Measurements from ENCODE around the gene TUBG1.
"Not testable (repeated sequence)": the region's sequence is repeated elsewhere in the genome, so short reads cannot be mapped to it uniquely, and the experiment has no call there.

TUBG1 gene

DNA sequence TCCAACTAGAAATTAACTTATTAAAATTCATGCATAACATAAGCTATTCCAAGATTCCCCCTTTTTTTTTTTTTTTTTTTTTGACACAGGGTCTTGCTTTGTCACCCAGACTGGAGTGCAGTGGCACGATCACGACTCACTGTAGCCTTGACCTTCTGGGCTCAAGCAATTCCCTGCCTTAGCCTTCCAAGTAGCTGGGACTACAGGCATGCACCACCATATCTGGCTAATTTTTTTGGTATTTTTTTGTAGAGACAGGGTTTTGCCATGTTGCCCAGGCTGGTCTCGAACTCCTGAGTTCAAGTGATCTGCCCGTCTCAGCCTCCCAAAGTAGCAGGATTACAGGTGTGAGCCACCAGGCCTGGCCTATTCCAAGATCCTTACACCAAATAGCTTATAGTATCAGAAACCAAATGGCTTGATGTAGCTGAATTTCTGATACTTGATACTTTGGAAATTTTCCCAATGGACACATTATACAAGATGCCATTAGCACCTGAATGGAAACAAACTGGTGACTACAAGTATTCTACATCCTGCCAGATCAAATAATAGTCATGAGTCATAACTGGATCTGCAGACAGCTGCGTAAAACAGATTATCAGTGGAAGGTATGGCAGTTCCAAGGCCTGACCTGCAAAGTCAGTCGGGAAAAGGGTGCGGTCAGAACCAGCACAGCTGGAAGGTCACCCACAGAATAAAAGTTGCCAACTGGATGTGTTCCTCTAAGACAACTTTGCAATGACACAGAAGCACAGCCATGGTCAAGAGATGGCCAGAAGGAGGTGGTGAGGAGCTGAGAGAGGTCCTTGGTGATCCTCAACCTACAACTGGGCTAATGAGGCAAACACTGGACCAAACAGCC, 14.5 kb downstream of the TUBG1 start:
- no peak for DNase-seq (ENCODE audit: low spot score)

DNA sequence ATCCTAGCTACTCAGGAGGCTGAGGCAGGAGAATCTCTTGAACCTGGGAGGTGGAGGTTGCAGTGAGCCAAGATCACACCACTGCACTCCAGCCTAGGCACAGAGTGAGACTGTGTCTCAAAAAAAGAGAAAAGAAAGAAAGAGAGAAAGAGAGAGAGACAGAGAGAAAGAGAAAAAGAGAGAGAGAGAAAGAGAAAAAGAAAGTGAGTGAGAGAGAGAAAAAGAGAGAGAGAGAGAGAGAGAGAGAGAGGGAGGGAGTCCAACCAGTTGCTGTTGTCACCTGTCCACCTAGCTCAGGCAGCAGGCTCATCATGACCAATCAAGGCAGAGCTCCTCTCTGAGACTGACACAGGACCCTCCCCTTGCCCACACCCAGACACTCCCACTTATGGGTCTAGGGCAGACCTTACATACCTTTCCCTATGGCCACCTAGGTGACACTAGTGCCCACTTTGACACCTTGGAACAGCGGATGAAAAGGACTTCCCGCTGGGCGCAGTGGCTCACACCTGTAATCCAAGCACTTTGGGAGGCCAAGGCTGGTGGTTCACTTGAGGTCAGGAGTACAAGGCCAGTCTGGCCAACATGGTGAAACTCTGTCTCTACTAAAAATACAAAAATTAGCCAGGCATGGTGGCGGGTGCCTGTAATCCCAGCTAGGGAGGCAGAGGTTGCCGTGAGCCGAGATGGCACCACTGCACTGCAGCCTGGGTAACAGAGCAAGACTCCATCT, 17.7 kb downstream of the TUBG1 start:
- DNase-seq (ENCODE audit: low spot score), result not testable (repeated sequence)

DNA sequence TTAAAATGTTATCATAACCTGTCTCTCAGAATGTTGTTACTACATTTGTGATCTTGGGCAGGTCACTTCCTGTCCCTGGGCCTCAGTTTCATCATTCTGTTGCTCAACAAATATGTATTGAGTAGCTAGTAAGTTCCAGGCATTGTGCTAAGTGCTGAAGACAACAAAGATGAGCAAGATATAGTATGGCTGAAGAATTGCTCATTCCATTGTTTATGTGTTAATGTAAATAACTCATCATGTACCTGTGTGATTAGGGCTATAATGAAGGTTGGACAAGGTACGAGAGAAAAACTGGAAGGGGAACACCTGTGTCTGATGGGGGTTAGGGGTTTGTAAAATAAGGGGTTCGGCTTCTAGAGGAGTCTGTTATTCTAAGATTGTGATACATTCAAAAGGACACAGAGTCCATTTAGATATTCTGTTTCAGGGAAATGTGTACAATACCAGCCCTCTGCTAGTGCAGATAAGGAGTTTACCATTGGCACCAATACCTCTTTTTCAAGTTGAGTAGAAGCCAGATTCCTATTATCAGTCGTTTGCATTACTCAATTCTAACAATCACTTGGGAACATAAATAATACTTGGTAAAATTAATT, 20.0 kb downstream of the TUBG1 start:
- DNase-seq (ENCODE audit: low spot score), result no peak

DNA sequence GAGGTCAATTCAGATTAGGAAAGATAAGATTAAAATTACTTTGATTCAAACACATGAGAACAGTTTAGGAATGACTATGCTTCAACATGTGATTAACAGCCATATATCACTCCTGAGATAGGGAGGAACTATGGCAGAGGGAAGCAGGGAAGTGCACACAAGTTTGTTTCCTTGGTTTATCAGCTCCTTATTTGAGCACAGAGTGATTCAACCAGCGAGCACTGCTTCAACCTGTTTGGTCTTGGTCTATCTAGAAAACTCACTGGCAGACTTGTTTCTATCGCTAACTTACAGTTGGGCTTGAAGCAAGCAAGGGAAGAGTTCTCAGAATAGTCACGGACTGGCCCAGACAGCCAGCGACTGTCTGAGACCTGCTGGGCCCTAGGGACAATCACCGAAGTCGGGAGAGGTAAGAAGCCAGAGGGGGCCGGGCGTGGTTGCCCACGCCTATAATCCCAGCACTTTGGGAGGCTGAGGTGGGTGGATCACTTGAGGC, 23.5 kb downstream of the TUBG1 start:
- DNase-seq (ENCODE audit: low spot score), result no peak

DNA sequence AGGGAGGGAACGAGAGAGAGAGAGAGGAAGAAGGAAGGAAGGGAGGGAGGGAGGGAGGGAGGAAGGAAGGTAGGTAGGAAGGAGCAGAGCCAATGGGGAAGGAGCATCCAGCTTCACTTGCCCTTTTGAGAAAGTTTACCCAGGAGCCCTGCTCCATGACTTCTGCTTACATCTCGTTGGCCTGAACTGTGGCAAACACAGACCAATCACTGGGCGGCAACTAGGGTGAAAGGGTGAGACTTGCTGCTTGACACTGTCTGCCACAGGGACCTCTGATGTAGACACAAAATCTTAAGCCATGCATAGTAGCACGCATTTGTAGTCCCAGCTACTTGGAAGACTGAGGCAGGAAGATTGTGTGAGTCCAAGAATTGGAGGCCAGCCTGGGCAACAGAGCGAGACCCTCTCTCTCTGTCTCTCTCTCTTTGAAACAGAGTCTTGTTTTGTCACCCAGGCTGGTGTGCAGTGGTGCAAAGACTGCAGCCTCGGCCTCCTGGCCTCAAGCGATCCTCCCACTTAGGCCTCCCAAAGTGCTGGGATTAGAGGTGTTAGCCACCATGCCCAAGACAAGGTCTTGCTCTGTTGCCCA, 30.1 kb downstream of the TUBG1 start:
- DNase-seq (ENCODE audit: low spot score), result no peak

DNA sequence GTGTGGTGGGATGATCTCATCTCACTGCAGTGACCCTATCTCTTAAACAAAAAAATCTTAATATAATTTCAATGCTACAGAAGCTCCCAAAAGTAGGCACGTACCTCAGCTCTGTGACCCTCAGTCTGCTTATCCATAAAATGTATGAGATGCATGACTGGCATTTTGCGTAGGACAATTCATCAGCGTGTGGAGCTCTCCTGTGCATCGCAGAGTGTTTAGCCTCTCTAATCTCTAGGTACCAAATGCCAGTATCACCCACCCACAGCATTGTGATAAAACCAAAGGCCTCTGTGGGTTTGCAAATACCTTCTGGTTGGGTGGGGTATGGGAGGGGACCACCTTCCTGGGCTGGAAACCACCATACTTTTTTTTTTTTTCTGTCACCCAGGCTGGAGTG, 30.6 kb downstream of the TUBG1 start:
- no peak for DNase-seq (ENCODE audit: low spot score)

DNA sequence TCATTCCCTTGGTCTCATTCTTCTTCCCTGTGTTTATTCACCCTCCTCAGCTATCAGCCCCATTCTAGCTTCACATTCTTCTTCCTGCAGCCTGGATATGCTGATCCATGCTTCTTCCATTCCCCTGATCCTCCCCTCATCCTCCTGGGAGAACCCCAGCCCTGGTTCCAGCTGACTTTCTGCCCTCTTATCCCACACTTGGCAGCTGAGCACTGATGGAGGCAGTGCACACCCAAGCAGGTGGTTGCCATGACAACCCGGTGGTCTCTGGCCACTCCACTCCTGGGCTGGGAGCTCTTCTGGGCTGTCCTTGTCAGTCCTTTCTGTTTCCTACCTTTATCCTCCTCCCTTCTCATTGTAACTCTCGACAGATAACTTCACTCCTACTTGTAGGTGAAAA, 32.9 kb downstream of the TUBG1 start:
- DNase-seq (ENCODE audit: low spot score), result no peak

DNA sequence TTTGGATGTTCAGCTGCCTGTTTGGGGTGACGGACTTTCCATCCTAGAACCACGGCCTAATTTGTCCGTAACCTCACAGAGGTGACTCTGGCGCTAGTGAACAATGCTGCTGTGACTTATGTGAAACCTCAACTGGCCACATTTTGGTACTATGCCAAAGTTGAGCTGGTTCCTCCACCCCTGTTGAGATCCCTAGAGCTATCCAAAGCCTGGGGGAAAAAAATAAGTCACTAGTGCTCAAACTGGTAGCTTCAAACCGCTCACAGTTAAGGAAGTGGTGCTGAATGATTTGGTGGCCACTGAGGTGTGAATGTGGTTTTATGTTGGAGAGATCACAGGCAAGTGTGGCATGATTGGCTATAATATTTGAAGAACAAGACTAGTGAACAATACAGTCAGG, 38.3 kb downstream of the TUBG1 start:
- DNase-seq (ENCODE audit: low spot score), result no peak

DNA sequence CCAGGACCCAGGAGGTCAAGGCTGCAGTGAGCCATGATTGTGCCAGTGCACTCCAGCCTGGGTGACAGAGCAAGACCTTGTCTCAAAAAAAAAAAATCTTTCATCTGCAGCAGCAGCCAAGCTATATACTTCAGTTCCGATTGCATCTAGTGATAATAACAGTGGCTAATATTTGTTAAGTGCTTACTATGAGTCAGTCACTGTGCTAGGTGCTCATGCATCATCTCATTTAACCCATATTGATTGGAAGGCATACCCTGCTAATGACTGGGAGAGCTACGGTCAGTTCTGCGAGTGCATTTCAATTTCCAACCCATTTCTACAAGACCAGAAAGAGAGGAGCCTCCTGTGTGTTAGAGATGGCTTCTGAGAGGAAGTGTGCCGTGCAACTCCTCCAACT, 41.9 kb downstream of the TUBG1 start:
- DNase-seq (ENCODE audit: low spot score), result no peak

DNA sequence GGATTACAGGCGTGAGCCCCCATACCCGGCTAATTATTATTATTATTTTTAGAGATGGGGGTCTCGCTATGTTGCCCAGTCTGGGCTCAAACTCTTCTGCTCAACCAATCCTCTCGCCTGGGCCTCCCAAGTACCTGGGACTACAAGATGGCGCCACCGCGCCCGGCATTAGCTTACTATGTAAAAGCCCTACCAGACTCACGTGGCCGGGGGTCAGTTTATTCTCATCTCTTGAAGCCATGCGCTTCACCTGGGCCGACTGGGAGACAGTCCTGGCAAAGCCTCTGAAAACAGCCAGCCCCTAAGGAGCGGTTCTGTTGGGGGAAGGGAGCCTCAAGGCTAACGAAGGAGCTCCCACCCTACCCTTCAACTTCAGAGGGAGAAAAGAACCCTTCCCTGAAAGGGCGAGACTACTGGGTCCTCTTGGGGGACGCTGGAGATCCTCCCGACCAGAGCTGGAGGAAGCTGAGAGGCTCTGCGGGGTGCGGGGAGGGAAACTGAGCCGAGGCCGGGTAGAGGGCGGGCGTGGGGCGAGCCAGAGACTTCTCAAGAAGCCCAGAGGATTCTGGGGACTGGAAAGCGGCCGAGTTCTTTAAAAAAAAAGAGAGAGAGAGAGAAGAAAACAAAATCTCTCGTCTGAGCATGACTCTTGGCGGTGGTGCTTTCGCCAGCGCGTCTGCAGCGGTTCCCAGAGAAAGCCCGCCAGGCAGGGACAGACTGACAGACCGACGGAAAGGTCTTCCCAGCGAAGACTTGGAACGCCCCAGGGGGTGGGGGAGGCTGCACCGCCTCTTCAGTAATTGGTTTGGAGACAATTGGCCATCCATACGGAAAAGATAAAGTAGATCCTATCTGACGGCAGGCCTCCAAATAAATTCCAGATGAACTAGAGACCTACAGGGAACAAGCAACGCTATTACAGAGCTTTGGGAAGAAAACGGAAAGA, 44.0 kb downstream of the TUBG1 start:
- peak; percentile 82 for DNase-seq (ENCODE audit: low spot score)

DNA sequence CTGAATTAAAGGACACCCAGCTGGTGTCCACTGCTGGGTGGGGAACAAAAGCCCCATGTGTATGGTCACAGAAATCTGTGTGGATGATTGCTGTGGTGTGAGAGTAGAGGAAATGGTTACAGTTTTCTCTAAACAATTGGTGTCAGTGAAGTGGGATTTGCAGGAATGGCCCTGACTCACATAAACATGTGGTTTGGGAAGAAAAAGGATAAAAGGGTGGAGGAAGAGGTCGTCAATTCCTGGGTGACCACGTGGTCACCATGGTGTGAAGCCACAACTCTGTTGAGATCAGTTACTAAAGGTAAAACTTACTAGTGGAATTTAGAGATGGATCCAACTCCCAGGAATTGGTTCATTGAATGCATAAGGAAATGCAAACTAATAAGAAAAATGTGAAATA, 46.0 kb downstream of the TUBG1 start:
- no peak for DNase-seq (ENCODE audit: low spot score)

DNA sequence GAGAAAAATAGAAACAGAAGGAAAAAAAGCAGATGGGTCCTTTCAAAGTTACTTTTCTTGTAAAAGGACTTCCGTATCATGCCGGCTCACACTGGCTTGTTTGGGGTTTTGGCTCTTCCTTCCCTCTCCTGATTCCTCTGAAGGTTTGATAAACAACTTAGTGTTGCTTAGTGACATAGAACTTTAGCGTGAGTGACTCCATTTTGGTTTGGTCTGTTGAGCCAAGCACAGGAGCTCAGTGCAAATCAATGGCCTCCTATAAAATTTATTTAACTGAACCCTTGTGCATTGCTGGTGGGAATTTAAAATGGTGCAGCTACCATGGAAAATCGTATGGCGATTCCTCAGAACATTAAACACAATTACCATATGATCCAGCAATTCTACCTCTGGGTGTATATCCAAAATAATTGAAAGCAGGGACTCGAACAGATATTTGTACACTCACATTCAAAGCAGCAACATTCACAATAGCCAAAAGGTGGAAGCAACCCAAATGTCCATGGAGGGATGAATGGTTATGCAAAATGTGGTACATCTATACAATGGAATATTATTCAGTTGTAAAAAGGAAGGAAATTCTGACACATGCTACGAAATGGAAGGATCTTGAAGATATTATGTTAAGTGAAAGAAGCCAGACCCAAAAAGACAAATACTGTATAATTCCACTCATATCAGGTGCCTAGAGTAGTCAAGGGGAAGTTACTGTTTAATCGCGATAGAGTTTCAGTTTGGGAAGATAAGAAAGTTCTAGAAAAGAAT, 48.5 kb downstream of the TUBG1 start:
- DNase-seq (ENCODE audit: low spot score), result no peak

DNA sequence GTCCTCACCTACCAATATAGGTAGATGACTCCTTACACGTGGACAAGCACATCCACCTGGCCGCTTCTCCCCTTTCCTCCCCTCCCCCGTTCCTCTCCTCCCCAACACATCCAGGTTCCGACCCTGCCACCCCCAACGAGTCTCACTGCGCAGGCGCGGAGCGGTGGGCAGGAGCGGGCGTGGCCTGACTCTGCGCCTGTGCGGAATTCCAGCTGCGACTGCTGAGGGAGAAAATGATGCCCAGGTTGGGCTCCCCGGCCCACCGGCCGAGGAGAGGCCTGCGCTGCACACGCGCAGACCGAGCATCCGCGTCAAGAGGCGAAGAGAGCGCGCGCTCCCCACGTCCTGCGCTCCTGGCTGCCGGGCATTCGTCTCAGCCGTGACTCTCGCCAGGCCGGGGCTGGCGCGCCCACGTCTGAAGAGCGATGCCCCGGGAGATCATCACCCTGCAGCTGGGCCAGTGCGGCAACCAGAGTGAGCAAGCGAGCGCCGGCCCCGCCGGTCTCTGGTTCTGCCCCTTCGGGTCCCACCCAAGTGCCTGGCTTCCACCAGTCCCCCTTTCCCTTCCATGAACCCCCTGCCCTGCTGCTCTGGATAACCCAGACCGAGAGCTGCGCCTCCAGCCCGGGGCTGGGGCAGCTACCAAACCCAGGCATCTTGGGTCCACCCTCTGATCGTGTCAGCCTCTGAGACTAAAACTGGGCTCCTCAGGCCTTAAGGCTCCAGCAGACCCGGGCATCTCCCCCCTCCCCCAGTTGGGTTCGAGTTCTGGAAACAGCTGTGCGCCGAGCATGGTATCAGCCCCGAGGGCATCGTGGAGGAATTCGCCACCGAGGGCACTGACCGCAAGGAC, 49.8 kb downstream of the TUBG1 start, which contains the start of gene TUBG2:
Gene TUBG2 (plus strand): TSS at position 206 of the 853 bp plus-strand sequence. CDS start 220 bp downstream, at position 426.
- peak; percentile 98 for DNase-seq (ENCODE audit: low spot score)

DNA sequence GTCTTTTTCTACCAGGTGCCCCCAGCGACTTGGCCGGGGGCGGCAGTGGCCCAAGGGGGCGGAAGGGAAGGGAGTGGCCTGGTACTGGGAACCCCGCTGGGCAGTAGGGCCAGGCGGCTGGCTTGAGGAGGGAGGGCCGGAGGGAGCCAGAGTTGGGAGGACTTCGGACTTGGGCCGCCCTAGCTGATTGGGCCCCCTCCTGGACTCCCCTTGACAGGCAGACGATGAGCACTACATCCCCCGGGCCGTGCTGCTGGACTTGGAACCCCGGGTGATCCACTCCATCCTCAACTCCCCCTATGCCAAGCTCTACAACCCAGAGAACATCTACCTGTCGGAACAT, 50.4 kb downstream of the TUBG1 start:
- DNase-seq (ENCODE audit: low spot score), result not testable (repeated sequence)

DNA sequence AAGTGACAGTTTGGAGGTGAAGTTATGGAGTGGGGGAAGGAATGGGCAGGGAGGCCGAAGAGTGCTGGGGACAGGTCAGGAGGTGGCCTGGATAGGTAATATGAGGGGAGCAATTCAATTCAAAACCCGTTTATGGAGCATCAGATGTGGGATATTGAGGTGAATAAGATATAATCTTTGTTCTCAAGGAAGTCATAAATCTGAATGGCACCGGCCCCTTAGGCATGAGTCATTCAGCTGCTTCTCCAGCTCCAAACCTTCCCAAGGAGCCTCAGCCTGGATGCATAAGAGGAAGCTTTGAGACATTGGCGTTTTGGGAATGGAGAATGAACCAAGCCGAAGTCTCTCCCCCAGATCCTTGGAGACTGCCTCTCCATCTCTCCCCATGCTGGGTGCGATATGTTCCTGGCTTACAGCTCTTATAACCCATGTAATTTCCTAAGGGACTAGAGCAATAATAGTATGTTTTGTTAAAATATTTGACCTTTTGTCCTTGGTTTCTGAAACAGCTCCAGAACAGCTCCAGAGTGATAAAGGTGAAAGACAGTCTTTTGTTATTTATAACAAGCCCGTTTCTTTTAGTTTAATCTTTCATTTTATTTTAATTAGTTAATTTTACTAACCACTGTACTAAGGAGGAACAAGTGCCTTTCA, 51.3 kb downstream of the TUBG1 start:
- peak; percentile 72 for DNase-seq (ENCODE audit: low spot score)

All from GM03348 (cell line).